ENCODE results near the gene TSC22D1.

- TF ChIP-seq POLR2A (IDR thresholded peaks at IDR 0.05; ENCODE audit: low read depth) (no peak), CTCF (IDR thresholded peaks at IDR 0.05) (no peak), POLR2AphosphoS5 (IDR thresholded peaks at IDR 0.05) (no peak), EP300 (IDR thresholded peaks at IDR 0.05) (no peak)
Measured at GRCh38 chr13:44407379-44407778, 168.8 kb downstream of the TSC22D1 start.
